IPS-11a (cell line): Measurements from ENCODE around the gene SLC5A4.
"Not testable (repeated sequence)": the region's sequence is repeated elsewhere in the genome, so short reads cannot be mapped to it uniquely, and the experiment has no call there.

Experiments
- H3K4me3 ChIP-seq: one replicate; pipeline ENCODE4 v1.5.1; 2013; ENCODE audit warnings: low read depth, low read length, control low read depth

Gene SLC5A4

GRCh38 chr22:32255217-32255616, at the start of gene SLC5A4:
TSS of gene SLC5A4 (minus strand) at chr22:32255347. CDS start at chr22:32255329, 18 bp downstream.
- no peak within 1 kb of the TSS for H3K4me3 ChIP-seq

- H3K4me3 ChIP-seq, result not testable (repeated sequence)
Measured at GRCh38 chr22:32293921-32294320, 38.8 kb upstream of the SLC5A4 start.

- H3K4me3 ChIP-seq, result no peak overlapping the region
Measured at GRCh38 chr22:32286290-32286840, 31.2 kb upstream of the SLC5A4 start.

- no peak overlapping the region for H3K4me3 ChIP-seq
Measured at GRCh38 chr22:32281072-32281471, 25.9 kb upstream of the SLC5A4 start.

GRCh38 chr22:32275353-32275752, 20.2 kb upstream of the SLC5A4 start:
- H3K4me3 ChIP-seq, result not testable (repeated sequence)

GRCh38 chr22:32271389-32271788, 16.2 kb upstream of the SLC5A4 start:
- no peak overlapping the region for H3K4me3 ChIP-seq

GRCh38 chr22:32270641-32271369, 15.7 kb upstream of the SLC5A4 start:
- H3K4me3 ChIP-seq, result no peak overlapping the region

GRCh38 chr22:32269316-32269715, 14.2 kb upstream of the SLC5A4 start:
- H3K4me3 ChIP-seq, result no peak overlapping the region

- no peak overlapping the region for H3K4me3 ChIP-seq
Measured at GRCh38 chr22:32267011-32267410, 11.9 kb upstream of the SLC5A4 start.

- H3K4me3 ChIP-seq, result no peak overlapping the region
Measured at GRCh38 chr22:32265882-32266767, 11.0 kb upstream of the SLC5A4 start.

- not testable (repeated sequence) for H3K4me3 ChIP-seq
Measured at GRCh38 chr22:32263678-32264077, 8.5 kb upstream of the SLC5A4 start.

GRCh38 chr22:32261306-32261705, 6.2 kb upstream of the SLC5A4 start:
- H3K4me3 ChIP-seq, result no peak overlapping the region

GRCh38 chr22:32258791-32259190, 3.6 kb upstream of the SLC5A4 start:
- H3K4me3 ChIP-seq, result no peak overlapping the region

GRCh38 chr22:32255726-32256125, 579 bp upstream of the SLC5A4 start:
- H3K4me3 ChIP-seq, result no peak overlapping the region

GRCh38 chr22:32249231-32249630, 5.9 kb downstream of the SLC5A4 start:
- no peak overlapping the region for H3K4me3 ChIP-seq

- no peak overlapping the region for H3K4me3 ChIP-seq
Measured at GRCh38 chr22:32248276-32248675, 6.9 kb downstream of the SLC5A4 start.

GRCh38 chr22:32246166-32246565, 9.0 kb downstream of the SLC5A4 start:
- H3K4me3 ChIP-seq, result no peak overlapping the region

GRCh38 chr22:32245042-32245441, 10.1 kb downstream of the SLC5A4 start:
- no peak overlapping the region for H3K4me3 ChIP-seq

GRCh38 chr22:32244547-32244946, 10.6 kb downstream of the SLC5A4 start:
- no peak overlapping the region for H3K4me3 ChIP-seq

- no peak overlapping the region for H3K4me3 ChIP-seq
Measured at GRCh38 chr22:32240461-32240860, 14.7 kb downstream of the SLC5A4 start.

GRCh38 chr22:32237906-32238305, 17.2 kb downstream of the SLC5A4 start:
- H3K4me3 ChIP-seq, result no peak overlapping the region

- H3K4me3 ChIP-seq, result no peak overlapping the region
Measured at GRCh38 chr22:32236970-32237369, 18.2 kb downstream of the SLC5A4 start.
